Measurements from ENCODE around the gene WWOX.

DNA sequence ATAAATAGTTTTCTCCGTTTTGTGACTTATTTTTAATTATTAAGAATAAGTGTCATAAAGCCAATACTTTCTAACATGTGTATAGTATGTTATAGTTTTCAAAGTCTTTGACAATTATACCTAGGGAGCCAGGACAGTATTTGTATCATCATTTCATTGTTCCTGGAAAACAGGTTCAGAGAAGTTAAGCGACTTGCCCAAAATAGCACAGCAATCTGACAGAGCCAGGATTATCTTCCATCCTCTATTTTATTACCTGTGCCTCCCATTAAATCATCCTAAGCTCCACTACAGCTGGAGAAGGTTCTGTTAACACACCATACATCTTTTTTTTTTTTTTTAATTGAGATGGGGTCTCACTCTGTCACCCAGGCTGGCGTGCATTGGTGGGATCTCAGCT, 782.7 kb downstream of the WWOX start:
- TF ChIP-seq POLR2A (IDR thresholded peaks at IDR 0.05; ENCODE audit: low read length) (no peak), GATA1 (IDR thresholded peaks at IDR 0.05; ENCODE audit: low read depth, low read length) (no peak)
